Left renal pelvis (tissue), 4 donors: ENCODE data around the gene ABCA2. TPM values are rescaled to one million over a fixed set of nuclear protein-coding genes. Genes with fewer than 3 reads are reported as not detected.
"Not testable (repeated sequence)": the region's sequence is repeated elsewhere in the genome, so short reads cannot be mapped to it uniquely, and the experiment has no call there.

Experiments used
- DNase-seq, 4 donors: peaks; one replicate each; pipeline ENCODE4 v3.0.0-alpha.2; 2013; ENCODE audit warnings: low read depth in 4 of 4, low spot score in 3 of 4
- polyA plus RNA-seq, 4 donors: library from polyadenylated mRNA; unstranded; fragments of 120-200 nt; gene quantifications; one replicate each; pipeline ENCODE4 v1.2.1, GENCODE V29; 2013; ENCODE audit not compliant: insufficient read length in 4 of 4

Gene ABCA2
- polyA plus RNA-seq, 4 donors, result 18.7 to 52.8 (median 39.7) TPM

GRCh38 chr9:137064027-137064879 is 36.2 kb upstream of the ABCA2 start:
- no peak for DNase-seq

DNA sequence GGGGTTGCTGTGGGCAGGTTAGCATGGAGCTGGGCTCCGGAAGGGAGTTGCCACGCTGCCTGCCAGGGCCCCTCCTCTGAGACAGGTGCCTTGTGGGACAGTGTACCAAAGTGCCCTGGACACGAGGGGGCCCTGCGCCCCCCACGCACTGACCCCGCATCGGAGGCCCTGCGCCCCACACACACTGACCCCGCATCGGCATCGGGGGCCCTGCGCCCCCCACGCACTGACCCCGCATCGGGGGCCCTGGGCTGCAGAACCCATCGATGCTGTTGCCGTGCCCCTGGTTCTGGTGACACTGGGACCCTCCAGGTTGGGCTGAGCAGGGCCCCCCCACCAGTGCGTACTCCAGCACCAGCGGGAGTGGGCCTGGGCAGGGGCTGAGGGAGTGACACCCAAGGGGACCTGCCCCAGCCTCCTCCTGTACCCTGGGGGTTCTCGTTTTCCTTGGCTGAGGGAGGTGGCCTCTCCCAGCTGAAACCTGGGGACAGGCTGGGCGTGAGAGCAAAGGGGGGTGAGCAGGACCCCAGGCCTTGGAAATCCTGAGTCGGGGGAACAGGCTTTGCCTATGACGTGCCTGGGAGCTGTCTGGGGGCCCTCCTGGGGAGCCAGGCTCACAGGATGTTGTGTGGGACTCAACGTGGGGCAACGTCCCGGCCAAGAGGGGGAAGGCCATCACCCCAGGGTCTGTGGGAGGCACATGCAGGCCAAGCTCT is 35.4 kb upstream of the ABCA2 start:
- DNase-seq, result no peak

DNA sequence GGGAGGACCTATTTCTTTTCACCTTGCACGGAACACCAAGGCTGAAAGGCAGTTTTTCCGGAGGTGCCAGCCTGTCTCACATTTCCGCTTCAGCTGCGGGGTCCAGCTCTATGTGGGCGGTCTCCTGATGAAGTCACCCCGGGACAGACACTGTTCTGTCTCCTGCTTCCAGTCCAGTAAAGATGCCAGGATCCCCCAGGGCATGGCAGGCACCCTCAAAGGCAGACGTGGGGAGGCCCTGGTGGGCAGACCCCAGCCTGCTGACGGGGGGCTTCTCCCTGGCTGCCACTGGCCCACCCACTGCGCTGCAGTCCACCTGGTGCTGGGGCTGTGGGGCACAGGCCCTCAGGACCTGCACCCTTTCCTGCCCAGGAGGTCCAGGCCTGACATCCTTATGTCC is 34.8 kb upstream of the ABCA2 start:
- not testable (repeated sequence) for DNase-seq

DNA sequence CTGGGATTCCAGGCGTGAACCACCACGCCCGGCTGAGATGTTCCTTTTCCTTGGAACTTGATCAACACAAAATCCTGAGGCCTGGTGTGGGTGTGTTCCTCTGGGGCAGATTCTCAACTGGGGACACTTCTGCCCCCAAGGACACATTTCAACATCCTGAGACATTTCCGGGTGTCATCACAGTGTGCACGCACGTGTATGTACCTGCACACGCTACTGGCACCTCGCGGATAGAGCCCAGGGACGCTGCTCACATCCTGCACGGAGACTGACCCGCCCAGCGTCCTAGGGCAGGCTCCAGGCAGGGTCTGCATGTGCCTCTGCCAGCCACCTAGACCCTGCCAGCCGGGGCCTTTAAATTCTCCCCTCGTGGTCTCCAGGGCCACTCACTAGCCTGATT is 34.3 kb upstream of the ABCA2 start:
- DNase-seq, result no peak

GRCh38 chr9:137058521-137059234 is 30.6 kb upstream of the ABCA2 start:
- DNase-seq, result no peak

- no peak for DNase-seq
Measured at GRCh38 chr9:137057545-137057944, 29.5 kb upstream of the ABCA2 start.

DNA sequence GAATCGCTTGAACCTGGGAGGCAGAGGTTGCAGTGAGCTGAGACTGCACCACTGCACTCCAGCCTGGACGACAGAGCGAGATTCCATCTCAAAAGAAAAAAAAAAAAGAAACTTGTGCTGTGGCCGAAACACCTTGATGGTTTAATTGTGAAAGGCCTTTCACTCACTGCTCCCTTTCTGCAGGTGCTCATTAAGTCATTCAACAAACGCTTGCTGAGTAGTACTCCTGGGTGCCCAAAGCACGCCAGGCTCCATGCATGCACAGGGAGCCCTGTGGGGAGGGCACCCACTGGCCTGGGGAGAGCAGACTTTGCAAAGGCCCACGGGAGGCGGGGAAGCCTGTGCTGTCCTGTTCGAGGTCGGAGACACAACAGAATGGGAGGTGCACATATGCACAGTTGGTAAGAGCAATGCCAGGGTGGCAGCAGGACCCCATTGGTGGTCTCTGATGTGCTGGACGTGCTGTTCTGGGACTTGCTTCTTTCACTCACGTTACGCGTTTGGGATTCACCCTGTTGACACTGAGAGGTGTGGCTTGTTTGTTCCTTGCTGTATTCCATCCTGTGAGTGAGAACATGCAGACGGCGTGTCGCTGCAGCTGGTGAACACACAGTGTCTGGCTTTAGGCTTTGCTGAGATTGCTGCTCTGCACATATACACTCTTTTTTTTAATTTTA is 28.8 kb upstream of the ABCA2 start:
- DNase-seq, result no peak

GRCh38 chr9:137055385-137056364 is 27.6 kb upstream of the ABCA2 start:
- no peak for DNase-seq

GRCh38 chr9:137054932-137055384 is 26.9 kb upstream of the ABCA2 start:
- DNase-seq, result no peak

DNA sequence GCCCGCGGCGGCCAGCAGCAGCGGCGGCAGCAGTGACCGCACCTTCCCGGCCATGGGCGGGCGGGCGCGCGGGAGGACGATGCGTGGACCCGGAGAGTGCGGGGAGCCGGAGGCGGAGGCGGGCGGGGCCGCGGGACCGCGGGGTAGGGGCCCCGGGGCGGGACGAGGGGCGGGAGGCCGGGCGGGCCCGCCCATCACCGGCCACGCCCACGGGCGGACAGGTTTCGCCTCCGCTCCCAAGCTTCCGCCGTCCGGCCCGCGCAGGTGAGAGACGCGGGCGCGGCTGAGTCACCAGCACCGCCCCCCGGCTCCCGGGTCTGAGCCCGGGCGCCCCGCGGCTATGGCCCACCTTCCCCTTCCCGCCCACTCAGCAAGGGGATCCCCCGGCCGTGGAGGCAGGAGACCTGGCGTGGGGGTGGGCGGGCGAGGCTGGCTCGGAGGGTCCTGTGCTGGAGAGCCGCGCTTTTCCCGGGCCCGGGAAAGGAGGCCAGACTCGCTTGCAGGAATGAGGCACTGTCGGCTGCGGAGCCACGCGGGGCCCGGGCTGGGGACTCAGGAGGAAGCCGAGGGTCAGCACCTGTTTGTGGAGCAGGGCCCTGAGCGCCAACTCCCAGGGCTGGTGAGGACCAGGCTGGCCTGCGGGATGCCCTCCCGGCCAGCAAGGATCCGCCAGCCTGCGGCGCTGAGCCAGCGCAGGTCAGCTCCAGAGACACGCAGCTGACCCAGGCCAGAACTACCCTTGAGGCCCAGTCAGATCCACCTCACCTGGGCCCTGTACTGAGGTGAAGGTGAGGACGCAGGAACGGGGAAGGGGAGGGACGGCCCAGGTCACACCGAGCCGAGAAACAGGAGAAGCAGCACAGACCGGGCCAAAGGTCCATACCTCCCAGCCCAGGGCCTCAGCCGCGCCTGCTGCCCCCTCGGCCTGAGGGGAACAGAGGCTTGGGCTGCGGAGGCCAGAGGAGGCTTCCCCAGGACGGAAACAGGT is 26.2 kb upstream of the ABCA2 start, which contains the start of gene ENTPD2:
ENTPD2 (minus strand) TSS at position 118 of the 988 bp plus-strand sequence; CDS start at position 54, 64 bp downstream.
- no peak for DNase-seq

DNA sequence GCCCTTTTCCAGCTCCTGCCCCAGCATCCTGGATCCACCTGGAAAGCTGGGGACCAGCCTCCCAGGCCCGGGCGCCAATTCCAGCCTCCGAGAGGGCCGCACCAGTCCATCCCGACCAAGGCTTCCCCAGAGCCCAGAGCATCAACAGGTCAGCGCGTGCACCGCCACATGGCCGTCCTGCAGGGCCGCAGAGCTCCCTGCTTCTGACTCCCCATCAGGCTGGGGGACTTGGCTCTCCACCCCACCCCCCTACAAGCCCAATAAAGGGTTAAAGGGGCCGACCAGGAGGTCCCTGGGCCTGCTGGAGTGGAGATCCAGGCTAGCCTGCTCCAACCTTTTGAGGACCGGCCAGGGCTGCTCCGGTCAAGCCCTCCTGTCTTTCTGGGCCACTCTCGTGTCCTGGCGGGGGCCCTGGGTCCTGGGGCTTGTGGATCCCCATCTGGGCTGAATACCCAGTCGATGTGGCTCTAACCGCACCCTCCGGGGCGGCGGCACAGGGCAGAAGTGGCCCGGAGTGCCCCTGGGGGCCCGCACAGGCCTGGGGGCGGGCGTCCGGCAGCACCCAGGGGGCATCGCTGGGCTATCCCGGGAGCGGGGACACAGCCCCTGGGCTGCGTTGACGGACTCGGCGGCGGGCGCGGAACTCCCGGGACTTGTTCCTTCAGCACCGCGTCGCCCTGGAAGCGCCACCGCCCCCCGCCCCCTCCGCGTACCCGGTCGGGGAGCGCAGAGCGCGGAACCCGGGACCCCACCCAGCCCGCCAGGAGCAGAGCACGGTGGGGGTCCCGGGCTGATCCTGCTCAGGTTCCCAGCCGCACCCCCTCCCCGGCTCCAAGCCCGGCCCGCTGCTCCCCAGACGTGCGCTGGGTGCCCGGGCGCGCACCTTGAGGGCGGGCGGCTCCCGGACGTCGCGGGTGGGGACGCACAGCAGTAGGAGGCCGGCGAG is 25.2 kb upstream of the ABCA2 start:
- no peak for DNase-seq

DNA sequence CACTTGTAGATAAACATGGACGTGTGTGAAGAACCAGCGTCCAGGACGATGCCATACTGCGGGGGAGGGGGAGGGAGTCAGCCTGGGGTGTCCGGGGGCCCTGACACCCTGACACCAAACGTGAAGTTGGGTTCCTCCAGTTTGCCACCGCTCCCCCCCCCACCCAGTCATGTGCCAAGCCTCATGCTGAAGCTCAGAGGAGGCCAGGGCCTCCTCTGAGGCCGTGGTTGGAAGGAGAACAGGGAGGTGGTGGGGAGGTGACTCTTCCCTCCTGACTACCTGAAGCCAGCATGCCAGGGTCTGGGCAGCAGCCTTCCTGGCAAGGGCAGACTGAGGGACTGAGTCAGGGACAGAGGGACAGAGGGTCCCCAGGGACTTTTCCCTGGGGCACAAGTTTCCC is 24.3 kb upstream of the ABCA2 start:
- no peak for DNase-seq

DNA sequence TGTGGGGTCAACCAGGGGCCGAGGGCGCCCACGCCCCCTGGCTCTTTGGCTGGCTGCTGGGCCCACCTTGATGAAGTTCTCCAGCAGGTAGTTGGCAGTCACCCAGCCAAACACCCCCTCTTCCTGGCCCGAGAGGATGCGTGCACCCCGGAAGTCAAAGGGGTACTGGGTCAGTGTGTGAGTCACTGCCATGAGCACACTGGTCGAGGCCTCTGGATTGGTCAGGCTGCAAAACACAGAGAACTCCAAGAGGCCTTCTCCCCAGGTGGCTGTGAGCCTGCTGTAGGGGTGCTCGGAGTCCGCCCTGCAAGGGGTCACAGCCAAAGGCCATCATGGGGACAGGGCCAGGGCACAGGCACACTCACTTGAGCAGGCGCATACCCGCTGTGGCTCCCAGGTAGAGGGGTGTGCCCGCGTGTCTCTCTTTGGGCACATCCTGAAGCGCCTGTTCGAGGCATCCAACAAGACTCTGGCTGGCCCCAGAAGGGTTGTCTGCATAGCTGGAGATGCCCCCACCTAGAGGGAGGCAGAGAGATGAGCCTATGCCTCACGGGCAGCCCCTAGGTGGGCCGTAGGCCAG is 23.2 kb upstream of the ABCA2 start:
- no peak for DNase-seq

GRCh38 chr9:137050570-137050969 is 22.5 kb upstream of the ABCA2 start:
- DNase-seq, result no peak

GRCh38 chr9:137049544-137050449 is 21.8 kb upstream of the ABCA2 start:
- no peak for DNase-seq
